ENCODE results near the gene COL6A3. TPM values are rescaled to one million over a fixed set of nuclear protein-coding genes. Genes with fewer than 3 reads are reported as not detected.

The COL6A3 gene
- total and polyA plus RNA-seq, 2 donors (not counting 1 experiment from before 2014, with no cell fraction given) = 0.01 to 0.10 TPM

GRCh38 chr2:237429753-237430152, 15.8 kb upstream of the COL6A3 start:
- Mint-ChIP-seq H3K4me1 (peaks cover 19% of the 10 kb centered on the region), H3K27me3 (peaks cover 29% of the 10 kb centered on the region), H3K9me3 (ENCODE audit: insufficient read depth) (no peaks in the 10 kb centered on the region), H3K4me3 (no peak overlapping the region), H3K27ac (no peak overlapping the region)
- no peak for ATAC-seq (ENCODE audit: low read depth)
- no peak overlapping the region for H3K4me3 ChIP-seq (ENCODE audit: control extremely low read depth in 1 of 5, extremely low read depth in 1 of 5, insufficient read depth in 1 of 5, low read depth in 2 of 5, low read length in 4 of 5)
- ChIA-PET CTCF (interaction anchor here (1.0 to 2.0 kb wide), 2 partner anchors 8 to 142 kb away, joined by 4 to 7 read pairs; no protein-coding TSS in a partner anchor), POLR2A (no interaction called here)
- H4K20me1 ChIP-seq (ENCODE audit: control insufficient read depth, insufficient read depth, low read length, poor library complexity, severe bottlenecking) = no peaks in the 10 kb centered on the region
- DNase-seq = no peak
- TF ChIP-seq EZH2 (IDR thresholded peaks at IDR 0.05; ENCODE audit: borderline replicate concordance, insufficient read depth, low read depth, low read length, poor library complexity, severe bottlenecking) = no peak
- TF ChIP-seq CTCF (IDR thresholded peaks at IDR 0.05) = no peak
- intact Hi-C loops (cut with micrococcal nuclease) = no loop called here
- no peaks in the 10 kb centered on the region for H3K79me2 ChIP-seq (ENCODE audit: control insufficient read depth, insufficient read depth, low read length)
- H3K4me1 ChIP-seq (ENCODE audit: control insufficient read depth in 2 of 2, insufficient read depth in 2 of 2, low read length in 2 of 2) = peaks cover 11 to 13% of the 10 kb centered on the region in 2 donors
- H3K9ac ChIP-seq (ENCODE audit: low read length) = no peak overlapping the region
- H3K27me3 ChIP-seq (replicated peaks in 1 of 4; ENCODE audit: control extremely low read depth in 1 of 4, control insufficient read depth in 3 of 4, insufficient read depth in 4 of 4, low read length in 3 of 4) = peaks cover 0 to 22% (median 0%) of the 10 kb centered on the region in 4 experiments
- no peak overlapping the region for H3K4me2 ChIP-seq (replicated peaks; ENCODE audit: low read depth, low read length, poor library complexity, severe bottlenecking)
- H2AFZ ChIP-seq (ENCODE audit: insufficient read depth, low read depth, low read length, poor library complexity, severe bottlenecking) = no peak overlapping the region
- WGBS (ENCODE audit: insufficient coverage) = 56% methylated on average over 2 of the region's 3 CpGs
- H3K36me3 ChIP-seq (replicated peaks in 1 of 2; ENCODE audit: control extremely low read depth in 1 of 2, control insufficient read depth in 1 of 2, extremely low read depth in 1 of 2, insufficient read depth in 2 of 2, low read length in 1 of 2) = no peaks in the 10 kb centered on the region
- no peak overlapping the region for H3K27ac ChIP-seq (ENCODE audit: low read length in 2 of 2)
- H3K9me3 ChIP-seq (ENCODE audit: control extremely low read depth in 1 of 3, control insufficient read depth in 2 of 3, insufficient read depth in 1 of 3, low read length in 2 of 3) = peaks cover 0 to 4% (median 0%) of the 10 kb centered on the region in 3 donors

DNA sequence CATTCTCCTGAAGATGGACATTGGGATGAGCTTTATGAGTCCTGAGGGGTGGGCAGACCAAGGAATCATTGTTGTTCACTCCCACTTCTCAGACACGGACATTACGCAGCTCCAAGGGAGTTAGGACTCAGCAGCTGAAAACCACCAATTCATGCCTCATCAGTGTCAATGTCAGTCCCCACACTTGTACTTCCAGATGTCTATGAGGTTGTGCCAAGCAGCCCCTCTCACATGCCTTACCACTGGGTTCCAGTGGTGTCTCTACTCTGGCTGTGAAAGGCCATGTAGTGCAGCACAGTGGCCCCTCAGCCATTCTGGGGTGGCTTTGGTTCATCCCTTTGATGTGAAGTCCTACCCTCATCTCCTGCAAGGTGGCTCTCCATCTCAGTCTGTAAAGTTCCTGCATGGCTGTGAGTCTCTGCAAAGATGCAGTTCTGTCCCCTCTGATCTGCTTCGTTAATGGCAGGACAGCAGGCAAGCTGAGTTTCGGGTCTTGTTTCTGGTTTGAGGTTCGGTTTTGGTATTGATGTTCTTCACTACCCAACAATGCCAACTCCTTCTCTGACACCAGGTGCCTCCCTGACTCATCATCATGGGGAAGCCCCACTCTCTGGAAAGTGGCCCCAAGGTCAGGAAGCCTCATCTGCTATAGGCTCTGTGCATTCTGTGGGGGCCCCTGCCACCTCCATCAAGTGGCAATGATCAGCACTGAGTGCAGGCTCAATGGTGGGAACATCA, 14.0 kb upstream of the COL6A3 start:
- peaks cover 5% of the 10 kb centered on the region for H3K4me1 Mint-ChIP-seq
- H3K4me2 ChIP-seq (replicated peaks; ENCODE audit: low read depth, low read length, poor library complexity, severe bottlenecking) = no peak overlapping the region
- H3K27me3 Mint-ChIP-seq = peaks cover 24% of the 10 kb centered on the region
- no peak overlapping the region for H2AFZ ChIP-seq (ENCODE audit: insufficient read depth, low read depth, low read length, poor library complexity, severe bottlenecking)
- H3K36me3 ChIP-seq (replicated peaks in 1 of 2; ENCODE audit: control extremely low read depth in 1 of 2, control insufficient read depth in 1 of 2, extremely low read depth in 1 of 2, insufficient read depth in 2 of 2, low read length in 1 of 2) = no peaks in the 10 kb centered on the region
- no peak for ATAC-seq (ENCODE audit: low read depth)
- H4K20me1 ChIP-seq (ENCODE audit: control insufficient read depth, insufficient read depth, low read length, poor library complexity, severe bottlenecking) = no peaks in the 10 kb centered on the region
- POLR2A ChIA-PET = no interaction called here
- no peak overlapping the region for H3K9ac ChIP-seq (ENCODE audit: low read length)
- H3K9me3 ChIP-seq (ENCODE audit: control extremely low read depth in 1 of 3, control insufficient read depth in 2 of 3, insufficient read depth in 1 of 3, low read length in 2 of 3) = peaks cover 0 to 4% (median 0%) of the 10 kb centered on the region in 3 donors
- H3K27me3 ChIP-seq (replicated peaks in 1 of 4; ENCODE audit: control extremely low read depth in 1 of 4, control insufficient read depth in 3 of 4, insufficient read depth in 4 of 4, low read length in 3 of 4) = peaks cover 0 to 7% (median 0%) of the 10 kb centered on the region in 4 experiments
- intact Hi-C loops (cut with micrococcal nuclease) = no loop called here
- DNase-seq = no peak
- CTCF ChIA-PET = no interaction called here
- no peak overlapping the region for H3K27ac ChIP-seq (ENCODE audit: low read length in 2 of 2)
- no peaks in the 10 kb centered on the region for H3K79me2 ChIP-seq (ENCODE audit: control insufficient read depth, insufficient read depth, low read length)
- H3K4me3 ChIP-seq (ENCODE audit: control extremely low read depth in 1 of 5, extremely low read depth in 1 of 5, insufficient read depth in 1 of 5, low read depth in 2 of 5, low read length in 4 of 5) = no peak overlapping the region
- WGBS (ENCODE audit: insufficient coverage) = 72% methylated on average over 2 of the region's 5 CpGs
- H3K4me3 Mint-ChIP-seq = no peak overlapping the region
- no peaks in the 10 kb centered on the region for H3K9me3 Mint-ChIP-seq (ENCODE audit: insufficient read depth)
- H3K4me1 ChIP-seq (ENCODE audit: control insufficient read depth in 2 of 2, insufficient read depth in 2 of 2, low read length in 2 of 2) = no peaks in the 10 kb centered on the region
- no peak for TF ChIP-seq EZH2 (IDR thresholded peaks at IDR 0.05; ENCODE audit: borderline replicate concordance, insufficient read depth, low read depth, low read length, poor library complexity, severe bottlenecking)
- no peak for TF ChIP-seq CTCF (IDR thresholded peaks at IDR 0.05)
- H3K27ac Mint-ChIP-seq = no peak overlapping the region
